ENCODE data around the gene ANKRD63. TPM values are rescaled to one million over a fixed set of nuclear protein-coding genes. Genes with fewer than 3 reads are reported as not detected.

ANKRD63 gene
- polyA plus RNA-seq, 1 donor (not counting 4 experiments of a cell fraction or from before 2014, with no cell fraction given) = not detected

DNA sequence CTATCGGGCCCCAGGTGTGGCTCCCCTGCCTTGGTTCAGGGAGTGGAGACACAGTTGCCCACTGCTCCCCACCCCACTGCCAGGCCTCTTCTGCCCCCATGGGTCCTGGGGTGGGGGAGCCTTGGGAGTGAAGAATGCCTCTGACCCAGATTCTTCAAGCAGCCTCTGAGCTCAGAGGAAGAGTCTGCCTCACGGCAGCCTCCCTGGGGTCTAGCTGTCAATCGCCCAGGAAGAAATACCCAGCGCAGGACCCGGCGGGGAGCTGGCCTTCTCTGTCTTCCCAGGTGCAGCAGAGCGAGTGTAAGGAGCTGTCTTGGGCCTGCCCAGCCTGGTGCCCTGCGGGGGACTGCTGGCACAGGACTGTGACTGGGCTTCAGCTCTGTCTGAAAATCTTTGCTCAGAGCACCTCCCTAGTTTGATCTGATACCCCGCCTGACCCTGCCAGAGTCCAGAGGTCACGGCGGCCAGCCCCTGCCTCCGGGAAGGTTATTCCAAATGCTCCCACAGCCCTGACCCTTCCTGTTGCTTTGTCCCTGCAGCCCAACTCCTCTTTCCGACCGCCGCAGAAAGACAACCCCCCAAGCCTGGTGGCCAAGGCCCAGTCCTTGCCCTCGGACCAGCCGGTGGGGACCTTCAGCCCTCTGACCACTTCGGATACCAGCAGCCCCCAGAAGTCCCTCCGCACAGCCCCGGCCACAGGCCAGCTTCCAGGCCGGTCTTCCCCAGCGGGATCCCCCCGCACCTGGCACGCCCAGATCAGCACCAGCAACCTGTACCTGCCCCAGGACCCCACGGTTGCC, 11.0 kb downstream of the ANKRD63 start:
- Histone ChIP-seq H3K27me3 (ENCODE audit: control insufficient read depth, extremely low read depth, insufficient read depth, low read length) (no peaks in the 10 kb centered on the region), H3K27ac (ENCODE audit: control insufficient read depth, insufficient read depth, low read length) (no peak overlapping the region), H2AFZ (ENCODE audit: control insufficient read depth, low read length) (no peak overlapping the region), H3K9me3 (ENCODE audit: control insufficient read depth, low read depth, low read length) (no peaks in the 10 kb centered on the region), H3K4me1 (ENCODE audit: control insufficient read depth, extremely low read depth, insufficient read depth, low read length) (peaks cover 5% of the 10 kb centered on the region), H3K9ac (ENCODE audit: control insufficient read depth, extremely low read depth, insufficient read depth, low read length) (no peak overlapping the region), H3K9me1 (ENCODE audit: control insufficient read depth, extremely low read depth, insufficient read depth, low read length) (no peaks in the 10 kb centered on the region), H3K4me2 (ENCODE audit: control insufficient read depth, extremely low read depth, insufficient read depth, low read depth, low read length) (no peak overlapping the region), H3K36me3 (ENCODE audit: control insufficient read depth in 2 of 2, extremely low read depth in 1 of 2, insufficient read depth in 2 of 2, low read length in 2 of 2) (peaks cover 40 to 43% of the 10 kb centered on the region in 2 experiments), H3K79me2 (ENCODE audit: control insufficient read depth, insufficient read depth, low read length) (no peaks in the 10 kb centered on the region), H3K4me3 (ENCODE audit: control insufficient read depth in 2 of 3, extremely low read depth in 1 of 3, insufficient read depth in 2 of 3, low read depth in 1 of 3, low read length in 3 of 3) (no peak overlapping the region), H4K20me1 (ENCODE audit: control insufficient read depth, extremely low read depth, insufficient read depth, low read length) (no peaks in the 10 kb centered on the region)
- DNase-seq (ENCODE audit: low read depth, low spot score) (no peak), FAIRE-seq (no peak)
- TF ChIP-seq, protein P1, sequence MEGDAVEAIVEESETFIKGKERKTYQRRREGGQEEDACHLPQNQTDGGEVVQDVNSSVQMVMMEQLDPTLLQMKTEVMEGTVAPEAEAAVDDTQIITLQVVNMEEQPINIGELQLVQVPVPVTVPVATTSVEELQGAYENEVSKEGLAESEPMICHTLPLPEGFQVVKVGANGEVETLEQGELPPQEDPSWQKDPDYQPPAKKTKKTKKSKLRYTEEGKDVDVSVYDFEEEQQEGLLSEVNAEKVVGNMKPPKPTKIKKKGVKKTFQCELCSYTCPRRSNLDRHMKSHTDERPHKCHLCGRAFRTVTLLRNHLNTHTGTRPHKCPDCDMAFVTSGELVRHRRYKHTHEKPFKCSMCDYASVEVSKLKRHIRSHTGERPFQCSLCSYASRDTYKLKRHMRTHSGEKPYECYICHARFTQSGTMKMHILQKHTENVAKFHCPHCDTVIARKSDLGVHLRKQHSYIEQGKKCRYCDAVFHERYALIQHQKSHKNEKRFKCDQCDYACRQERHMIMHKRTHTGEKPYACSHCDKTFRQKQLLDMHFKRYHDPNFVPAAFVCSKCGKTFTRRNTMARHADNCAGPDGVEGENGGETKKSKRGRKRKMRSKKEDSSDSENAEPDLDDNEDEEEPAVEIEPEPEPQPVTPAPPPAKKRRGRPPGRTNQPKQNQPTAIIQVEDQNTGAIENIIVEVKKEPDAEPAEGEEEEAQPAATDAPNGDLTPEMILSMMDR (optimal IDR thresholded peaks at IDR 0.05 in 1 of 3, IDR thresholded peaks at IDR 0.05 in 1 of 3, conservative IDR thresholded peaks at IDR 0.05 in 1 of 3; ENCODE audit: extremely low read depth in 1 of 3, insufficient read depth in 2 of 3, low read length in 3 of 3) = no peak
- TF ChIP-seq EZH2 (IDR thresholded peaks at IDR 0.05; ENCODE audit: low read length) = no peak
- dilution Hi-C loops (cut with MboI; ENCODE audit: extremely low pct_ligation_motif_present, low sequenced_read_pairs) = loop anchor here (5.0 kb wide), 1 partner anchor 55 kb away; no protein-coding TSS in a partner anchor

- TF ChIP-seq EZH2 (IDR thresholded peaks at IDR 0.05; ENCODE audit: low read length) = no peak
- TF ChIP-seq, protein P1 (optimal IDR thresholded peaks at IDR 0.05 in 1 of 3, IDR thresholded peaks at IDR 0.05 in 1 of 3, conservative IDR thresholded peaks at IDR 0.05 in 1 of 3; ENCODE audit: extremely low read depth in 1 of 3, insufficient read depth in 2 of 3, low read length in 3 of 3) = no peak
- peaks cover 3% of the 10 kb centered on the region for H4K20me1 ChIP-seq (ENCODE audit: control insufficient read depth, extremely low read depth, insufficient read depth, low read length)
- H3K4me3 ChIP-seq (ENCODE audit: control insufficient read depth in 2 of 3, extremely low read depth in 1 of 3, insufficient read depth in 2 of 3, low read depth in 1 of 3, low read length in 3 of 3) = no peak overlapping the region
- no peaks in the 10 kb centered on the region for H3K79me2 ChIP-seq (ENCODE audit: control insufficient read depth, insufficient read depth, low read length)
- DNase-seq (ENCODE audit: low read depth, low spot score) (no peak), FAIRE-seq (no peak)
- dilution Hi-C loops (cut with MboI; ENCODE audit: extremely low pct_ligation_motif_present, low sequenced_read_pairs) = loop anchor here (5.0 kb wide), 1 partner anchor 53 kb away; no protein-coding TSS in a partner anchor
- H3K4me2 ChIP-seq (ENCODE audit: control insufficient read depth, extremely low read depth, insufficient read depth, low read depth, low read length) = no peak overlapping the region
- H3K9ac ChIP-seq (ENCODE audit: control insufficient read depth, extremely low read depth, insufficient read depth, low read length) = no peak overlapping the region
- no peaks in the 10 kb centered on the region for H3K9me1 ChIP-seq (ENCODE audit: control insufficient read depth, extremely low read depth, insufficient read depth, low read length)
- peaks cover 37 to 40% of the 10 kb centered on the region in 2 experiments for H3K36me3 ChIP-seq (ENCODE audit: control insufficient read depth in 2 of 2, extremely low read depth in 1 of 2, insufficient read depth in 2 of 2, low read length in 2 of 2)
- no peaks in the 10 kb centered on the region for H3K27me3 ChIP-seq (ENCODE audit: control insufficient read depth, extremely low read depth, insufficient read depth, low read length)
- no peak overlapping the region for H3K27ac ChIP-seq (ENCODE audit: control insufficient read depth, insufficient read depth, low read length)
- H3K4me1 ChIP-seq (ENCODE audit: control insufficient read depth, extremely low read depth, insufficient read depth, low read length) = peaks cover 14% of the 10 kb centered on the region
- no peak overlapping the region for H2AFZ ChIP-seq (ENCODE audit: control insufficient read depth, low read length)
- no peaks in the 10 kb centered on the region for H3K9me3 ChIP-seq (ENCODE audit: control insufficient read depth, low read depth, low read length)
Observed at GRCh38 chr15:40270246-40270995, 12.4 kb downstream of the ANKRD63 start.

All from keratinocyte (primary cell).